GM12891 (cell line): ENCODE data around the gene BTF3.

Experiments
- PAX5 ChIP-seq: IDR thresholded peaks from 2 replicates; pipeline ENCODE4 v1.6.1; 2011; ENCODE audit warnings: low read length, moderate library complexity, mild to moderate bottlenecking; ENCODE audit not compliant: insufficient read depth, severe bottlenecking
- POLR2A ChIP-seq: IDR thresholded peaks from 2 replicates; pipeline ENCODE4 v1.6.1; 2011; ENCODE audit warnings: low read depth, low read length, control low read depth
- POLR2AphosphoS5 ChIP-seq: IDR thresholded peaks from 2 replicates; pipeline ENCODE4 v1.6.1; 2011; ENCODE audit warnings: low read depth, low read length, control low read depth
- SPI1 ChIP-seq: IDR thresholded peaks from 2 replicates; pipeline ENCODE4 v1.6.1; 2011; ENCODE audit warnings: low read depth, low read length, control low read depth
- TAF1 ChIP-seq: IDR thresholded peaks from 2 replicates; pipeline ENCODE4 v1.6.1; 2011; ENCODE audit warnings: low read depth, low read length, control low read depth

DNA sequence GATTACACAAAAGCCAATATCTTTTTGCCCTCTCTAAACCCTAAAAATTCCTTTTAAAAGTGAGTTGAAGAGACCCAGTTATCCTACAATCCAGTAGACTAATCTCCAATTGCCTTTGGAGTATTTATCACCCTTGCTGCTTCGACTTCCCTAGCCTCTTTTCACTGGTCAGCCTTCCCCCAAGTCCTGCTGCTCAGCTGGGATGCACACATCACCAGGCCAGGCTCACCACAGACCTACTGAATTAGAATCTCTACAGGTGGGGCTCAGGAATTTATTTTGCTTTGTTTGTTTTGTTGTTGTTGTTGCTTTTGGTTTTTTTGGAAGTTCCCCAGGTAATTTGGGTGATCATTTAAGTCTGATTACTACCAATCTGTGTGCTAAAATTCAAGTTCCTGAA is 38.1 kb upstream of the BTF3 start:
- TF ChIP-seq POLR2AphosphoS5 (no peak), POLR2A (no peak), TAF1 (no peak), PAX5 (no peak), SPI1 (no peak)
